NCI-H2196 (cell line): ENCODE data around the gene HELZ2.

ENCODE experiments used
- DNase-seq: peaks from one replicate; lab custom pipeline; 2025; ENCODE audit not compliant: unreplicated experiment; lab: John Stamatoyannopoulos, UW

The HELZ2 gene

DNA sequence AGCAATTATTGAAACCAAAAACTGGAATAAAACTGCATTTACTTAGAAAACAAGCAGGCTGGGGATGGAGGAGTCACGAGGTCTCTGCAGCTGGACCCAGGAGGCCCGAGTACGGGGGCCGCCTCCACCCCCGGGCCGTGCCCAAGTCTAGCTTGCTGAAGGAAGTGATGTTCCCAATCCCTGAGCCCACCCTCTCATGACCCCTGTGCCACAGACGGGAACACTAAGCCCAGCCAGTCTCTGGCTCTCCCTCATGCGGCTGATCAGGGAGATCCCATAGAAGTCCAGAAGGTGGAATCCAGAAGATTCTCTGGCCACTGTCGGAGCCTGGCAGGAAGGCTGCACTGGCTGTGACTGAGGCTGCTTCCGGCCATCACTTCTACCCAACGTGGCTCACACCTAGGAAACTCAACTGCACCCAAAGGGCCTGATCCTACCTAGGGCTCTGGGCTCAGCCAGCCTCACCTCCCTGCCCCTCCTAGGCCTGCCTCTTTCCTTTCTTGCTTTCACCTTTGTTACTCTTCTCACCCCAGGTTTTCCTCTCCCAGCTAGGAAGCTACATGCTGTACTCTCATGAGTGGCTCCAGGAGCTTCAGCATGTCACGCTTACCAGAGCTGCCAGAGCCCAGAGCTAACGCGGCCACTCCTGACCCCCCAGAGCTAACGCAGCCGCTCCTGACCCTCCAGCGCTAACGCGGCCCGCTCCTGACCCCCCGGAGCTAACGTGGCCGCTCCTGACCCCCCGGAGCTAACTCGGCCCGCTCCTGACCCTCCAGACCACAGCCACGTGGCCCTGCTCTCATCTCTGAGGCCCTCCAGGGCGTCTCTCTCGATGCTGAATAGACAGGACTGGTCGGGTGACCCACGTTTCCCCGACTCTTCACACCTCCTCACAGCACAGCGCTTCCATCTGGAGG lies 24.7 kb upstream of the HELZ2 start:
- DNase-seq = no peak

- no peak for DNase-seq
Measured at GRCh38 chr20:63597651-63598478, 23.8 kb upstream of the HELZ2 start.

DNA sequence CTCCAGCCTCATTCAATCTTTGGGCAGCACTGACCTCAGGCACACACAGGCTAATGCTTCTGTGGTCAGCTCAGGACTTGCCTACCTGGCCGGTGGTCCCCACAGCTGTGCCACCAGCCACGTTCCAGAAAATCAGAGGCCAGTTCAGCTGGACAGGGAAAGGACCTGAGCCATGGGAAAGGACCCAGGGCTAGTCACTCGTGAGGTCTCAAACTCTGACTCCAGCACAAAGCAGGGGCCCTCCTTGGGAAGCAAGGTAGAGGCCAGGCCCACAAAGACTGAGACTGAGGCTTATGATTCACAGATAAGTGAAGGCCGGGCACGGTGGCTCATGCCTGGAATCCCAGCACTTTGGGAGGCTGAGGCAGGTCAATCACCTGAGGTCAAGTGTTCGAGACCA lies 22.4 kb upstream of the HELZ2 start:
- no peak for DNase-seq

- DNase-seq = no peak
Measured at GRCh38 chr20:63595416-63596127, 21.5 kb upstream of the HELZ2 start.

GRCh38 chr20:63594043-63594561 lies 20.1 kb upstream of the HELZ2 start:
- no peak for DNase-seq

DNA sequence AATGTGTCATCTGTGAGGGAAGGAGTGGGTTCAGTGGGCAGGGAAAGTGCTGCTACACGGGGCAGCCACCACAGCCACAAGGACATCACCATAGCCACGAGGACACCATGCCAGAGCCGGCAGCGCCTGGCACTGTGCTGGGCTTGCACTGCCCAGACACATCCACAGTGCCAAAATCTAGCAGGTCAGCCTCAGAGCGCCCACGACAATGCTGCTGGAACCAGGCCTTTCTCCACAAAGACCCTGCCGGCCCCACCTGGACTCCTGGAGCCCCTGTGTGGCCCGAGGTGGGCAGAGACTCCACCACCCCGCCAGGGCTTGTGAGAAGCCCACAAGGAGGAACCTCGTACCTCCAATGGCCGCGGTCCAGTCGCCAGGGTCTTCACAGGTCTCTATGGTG lies 18.6 kb upstream of the HELZ2 start:
- no peak for DNase-seq

DNA sequence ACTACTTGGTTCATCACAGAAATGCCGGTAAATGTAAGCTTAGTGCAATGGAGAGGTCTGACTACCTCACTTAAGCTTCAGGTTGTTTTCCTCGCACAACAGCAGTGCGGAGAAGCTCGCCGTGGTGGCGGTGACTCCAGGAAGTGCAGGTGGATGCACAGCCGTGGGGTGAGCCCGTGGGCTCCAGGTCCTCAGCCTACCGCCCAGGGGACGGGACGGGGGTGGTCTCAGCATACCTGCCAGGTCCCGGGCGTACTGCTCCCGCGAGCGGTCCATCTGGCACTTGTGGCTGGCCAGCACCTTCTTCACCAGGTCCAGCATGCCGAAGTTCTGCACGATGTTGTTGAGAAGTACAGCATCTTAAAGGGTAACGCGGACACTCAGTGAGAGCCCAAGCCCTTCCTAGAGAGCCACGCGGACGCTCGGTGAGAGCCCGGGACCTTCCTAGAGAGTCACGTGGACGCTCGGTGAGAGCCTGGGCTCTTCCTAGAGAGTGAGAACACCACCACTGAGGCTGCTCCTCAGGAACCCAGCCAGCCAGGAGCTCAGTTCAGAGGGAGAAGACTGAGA lies 17.8 kb upstream of the HELZ2 start:
- DNase-seq = no peak

DNA sequence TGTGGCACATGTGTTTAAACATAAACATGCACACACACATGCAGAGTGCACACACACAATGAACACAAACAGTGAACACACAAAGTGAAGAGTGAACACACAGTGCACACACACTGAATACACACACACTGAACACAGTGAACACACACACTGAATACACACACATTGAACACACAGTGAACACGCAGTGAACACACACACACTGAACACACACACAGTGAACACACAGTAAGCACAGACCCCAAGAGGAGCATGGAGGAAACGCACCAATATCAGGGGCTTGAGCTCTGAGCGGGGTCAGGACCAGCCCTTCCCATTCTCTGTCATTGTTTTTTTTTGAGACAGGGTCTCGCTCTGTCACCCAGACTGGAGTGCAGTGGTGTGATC lies 17.1 kb upstream of the HELZ2 start:
- no peak for DNase-seq

DNA sequence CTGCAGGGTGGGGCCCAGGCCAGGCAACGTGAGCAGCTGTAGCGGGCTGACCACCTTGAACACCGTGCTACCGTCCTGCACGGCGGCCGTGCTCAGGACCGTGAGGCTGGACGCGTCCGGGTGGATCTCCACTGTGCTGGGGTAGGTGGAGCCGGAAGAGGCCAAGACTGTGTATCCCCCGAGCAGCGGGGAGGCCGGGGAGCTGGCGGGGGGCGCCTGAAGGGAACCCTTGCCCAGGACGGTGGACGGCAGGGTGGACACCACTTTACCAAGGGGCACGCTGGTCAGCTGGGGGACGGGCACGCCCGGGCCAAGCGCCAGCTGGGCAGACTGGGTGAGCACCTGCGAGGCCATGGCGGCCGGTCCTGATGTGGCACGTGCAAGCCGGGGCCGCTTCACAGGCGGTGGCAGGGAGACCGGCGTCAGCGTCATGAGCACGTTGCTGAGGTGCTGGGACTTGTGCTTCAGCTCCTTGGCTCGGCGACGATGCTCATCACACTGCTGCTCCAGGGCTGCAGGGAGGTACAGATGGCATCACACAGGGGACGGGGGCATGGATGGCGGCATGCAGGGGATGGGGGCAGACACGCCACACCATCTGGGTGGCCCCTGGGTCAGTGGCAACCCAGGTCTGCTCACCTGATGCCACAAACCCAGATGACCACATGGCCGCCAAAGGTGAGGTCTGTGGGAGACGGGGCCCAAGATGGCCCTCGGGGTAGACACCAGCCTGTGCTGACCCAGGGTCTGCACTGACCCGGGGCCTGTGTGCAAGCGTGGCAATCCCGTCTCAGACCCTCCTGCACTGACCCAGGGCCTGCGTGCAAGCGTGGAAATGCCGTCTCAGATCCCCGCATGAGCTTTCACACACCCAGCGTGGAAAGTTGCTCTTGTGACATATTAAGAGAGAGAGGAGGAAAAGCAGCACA lies 16.4 kb upstream of the HELZ2 start:
- DNase-seq = no peak

GRCh38 chr20:63589261-63590217 lies 15.5 kb upstream of the HELZ2 start:
- no peak for DNase-seq

DNA sequence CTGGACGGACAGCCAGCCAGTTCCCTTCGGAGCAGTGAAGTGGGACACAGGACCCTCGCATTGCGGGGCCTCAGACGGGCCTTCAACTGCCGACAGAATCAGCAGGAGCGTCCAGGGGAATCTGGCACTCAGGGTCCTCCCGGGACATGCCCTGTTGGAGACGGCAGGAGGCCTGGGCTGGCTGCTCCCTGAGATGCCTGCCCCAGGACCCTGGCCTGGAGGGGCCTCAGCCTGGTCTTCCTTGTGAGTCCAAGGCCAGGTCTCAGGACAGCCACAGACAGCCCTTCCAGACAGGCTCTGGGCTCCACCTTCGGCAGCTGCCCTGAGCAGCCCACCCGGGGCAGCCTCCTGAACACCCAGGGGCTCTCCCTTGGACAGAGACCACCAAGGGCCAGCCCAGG lies 14.6 kb upstream of the HELZ2 start:
- DNase-seq = no peak

DNA sequence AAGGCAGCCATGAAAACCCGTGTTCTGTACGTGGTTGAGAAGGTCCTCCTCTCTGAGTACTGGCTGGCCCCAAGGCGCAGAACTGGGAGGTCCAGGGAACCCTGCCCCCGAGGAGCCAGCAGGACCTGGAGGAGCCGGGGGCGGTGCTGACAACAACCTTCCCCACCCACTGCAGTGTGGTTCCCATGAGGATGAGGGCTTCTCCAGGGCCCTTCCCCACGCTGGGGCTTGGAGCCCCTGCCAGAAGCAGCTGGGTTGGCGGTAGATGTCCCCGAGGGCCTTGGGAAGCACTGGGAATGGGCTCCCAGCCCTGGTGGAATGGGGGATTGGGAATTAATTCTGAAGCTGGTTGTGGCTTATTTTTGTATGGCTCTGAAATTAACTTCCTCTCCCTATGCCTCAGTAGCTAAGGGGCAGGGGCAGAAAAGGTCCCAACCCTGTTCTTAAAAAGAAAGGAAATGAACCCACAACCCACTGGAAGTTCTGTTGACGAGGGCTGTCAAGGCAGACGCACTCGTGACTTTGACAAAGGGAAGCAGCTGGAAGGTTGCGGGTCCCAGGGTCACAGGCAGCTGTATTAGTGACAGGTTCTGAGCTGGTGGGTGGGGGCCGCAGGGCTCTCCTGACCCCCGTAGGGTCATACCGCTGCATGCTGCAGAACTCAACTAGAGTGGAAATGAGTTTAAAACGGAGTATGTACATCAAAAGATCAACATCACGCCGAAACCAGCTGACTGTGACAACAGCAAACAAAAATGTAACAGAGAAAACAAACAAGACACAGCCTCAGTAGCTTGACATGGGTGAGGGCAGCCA lies 13.9 kb upstream of the HELZ2 start:
- DNase-seq = no peak

- no peak for DNase-seq
Measured at GRCh38 chr20:63587256-63587655, 13.2 kb upstream of the HELZ2 start.

GRCh38 chr20:63586797-63587196 lies 12.8 kb upstream of the HELZ2 start:
- no peak for DNase-seq

- no peak for DNase-seq
Measured at GRCh38 chr20:63585616-63586565, 11.9 kb upstream of the HELZ2 start.

DNA sequence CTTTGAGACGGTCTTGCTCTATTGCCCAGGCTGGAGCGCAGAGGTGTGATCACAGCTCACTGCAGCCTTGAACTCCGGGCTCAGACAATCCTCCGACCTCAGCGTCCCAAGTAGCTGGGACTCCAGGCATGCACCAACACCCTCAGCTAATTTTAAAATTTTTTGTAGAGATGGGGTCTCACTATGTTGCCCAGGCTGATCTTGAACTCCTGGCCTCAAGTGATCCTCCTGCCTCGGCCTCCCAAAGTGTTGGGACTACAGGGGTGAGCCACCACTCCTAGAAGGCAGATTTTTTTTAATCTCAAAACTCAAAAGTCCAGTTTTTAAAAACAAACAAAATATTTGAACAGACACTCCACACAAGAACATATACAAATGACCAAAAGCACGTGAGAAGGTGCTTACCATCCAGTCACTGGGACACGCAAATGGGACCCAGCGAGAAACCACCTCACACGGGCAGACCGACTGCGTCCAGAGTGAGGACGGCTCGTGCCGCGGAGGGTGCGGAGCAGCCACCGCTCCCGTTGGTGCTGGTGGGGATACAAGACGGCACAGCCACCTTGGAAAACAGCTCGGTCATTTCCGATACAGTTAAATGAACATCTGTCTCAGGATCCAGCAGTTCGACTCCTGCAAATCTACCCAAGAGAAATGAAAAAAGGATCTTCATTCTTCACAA lies 8.5 kb upstream of the HELZ2 start:
- DNase-seq = no peak
